Suprapubic skin (tissue), 4 donors: ENCODE results near the gene SCAMP4. TPM values are rescaled to one million over a fixed set of nuclear protein-coding genes. Genes with fewer than 3 reads are reported as not detected.

Source experiments
- DNase-seq, 2 donors: peaks; one replicate each; pipeline ENCODE4 v3.0.0-alpha.2; 2019; ENCODE audit warnings: low spot score in 2 of 2
- H3K27ac ChIP-seq: fragments of 200-600 bp; sonication (generic); one replicate; pipeline ENCODE4 v1.5.1; 2019
- H3K27me3 ChIP-seq: fragments of 200-600 bp; sonication (generic); one replicate; pipeline ENCODE4 v1.5.1; 2019
- H3K36me3 ChIP-seq: fragments of 200-600 bp; sonication (generic); one replicate; pipeline ENCODE4 v1.5.1; 2019
- H3K4me1 ChIP-seq: fragments of 200-600 bp; sonication (generic); one replicate; pipeline ENCODE4 v1.5.1; 2019
- H3K4me3 ChIP-seq: fragments of 200-600 bp; sonication (generic); one replicate; pipeline ENCODE4 v1.5.1; 2019; ENCODE audit warnings: mild to moderate bottlenecking
- H3K9me3 ChIP-seq: fragments of 200-600 bp; sonication (generic); one replicate; pipeline ENCODE4 v1.5.1; 2019
- EP300 ChIP-seq: sonication (generic); formaldehyde crosslinking; IDR thresholded peaks from one replicate; pipeline ENCODE4 v1.6.1; 2017; ENCODE audit warnings: antibody characterized with exemption
- POLR2A ChIP-seq, 2 donors: fragments of 450-650 bp; IDR thresholded peaks; one replicate each; pipeline ENCODE4 v1.6.1; 2017; ENCODE audit warnings: antibody characterized with exemption in 2 of 2, mild to moderate bottlenecking in 2 of 2, moderate library complexity in 2 of 2
- POLR2AphosphoS5 ChIP-seq, 3 donors: sonication (generic); formaldehyde crosslinking; IDR thresholded peaks; one replicate each; pipeline ENCODE4 v1.6.1; 2017; ENCODE audit warnings: antibody characterized with exemption in 3 of 3
- WGBS: methylation state at CpG from one replicate; pipeline ENCODE4 v1.1.5; 2018; 5-methylcytosine and 5-hydroxymethylcytosine counted together
- total RNA-seq, 4 donors: library from RNA; depleted of rRNA; stranded (reverse); fragments of >200 nt; gene quantifications; one replicate each; pipeline ENCODE4 v1.1.0, GENCODE V29; 2016
- TF ChIP-seq, protein P1 (sequence below), 2 donors: fragments of 200-600 bp in 1 of 2; fragments of 450-650 bp in 1 of 2; sonication (generic) in 1 of 2; IDR thresholded peaks; one replicate each; pipeline ENCODE4 v1.5.1; 2016 to 2019; ENCODE audit warnings: antibody characterized with exemption in 2 of 2, mild to moderate bottlenecking in 1 of 2, moderate library complexity in 1 of 2

The SCAMP4 gene
- total RNA-seq, 4 donors from 2014 or later = 68.1 to 119 (median 103) TPM

GRCh38 chr19:1931445-1931844 is 26.2 kb downstream of the SCAMP4 start:
- Histone ChIP-seq H3K4me3 (no peak overlapping the region), H3K9me3 (no peaks in the 10 kb centered on the region), H3K27me3 (no peaks in the 10 kb centered on the region), H3K36me3 (no peaks in the 10 kb centered on the region), H3K27ac (no peak overlapping the region), H3K4me1 (peaks cover 15% of the 10 kb centered on the region)
- no peak for TF ChIP-seq POLR2AphosphoS5 (IDR thresholded peaks at IDR 0.05)
- TF ChIP-seq, protein P1, sequence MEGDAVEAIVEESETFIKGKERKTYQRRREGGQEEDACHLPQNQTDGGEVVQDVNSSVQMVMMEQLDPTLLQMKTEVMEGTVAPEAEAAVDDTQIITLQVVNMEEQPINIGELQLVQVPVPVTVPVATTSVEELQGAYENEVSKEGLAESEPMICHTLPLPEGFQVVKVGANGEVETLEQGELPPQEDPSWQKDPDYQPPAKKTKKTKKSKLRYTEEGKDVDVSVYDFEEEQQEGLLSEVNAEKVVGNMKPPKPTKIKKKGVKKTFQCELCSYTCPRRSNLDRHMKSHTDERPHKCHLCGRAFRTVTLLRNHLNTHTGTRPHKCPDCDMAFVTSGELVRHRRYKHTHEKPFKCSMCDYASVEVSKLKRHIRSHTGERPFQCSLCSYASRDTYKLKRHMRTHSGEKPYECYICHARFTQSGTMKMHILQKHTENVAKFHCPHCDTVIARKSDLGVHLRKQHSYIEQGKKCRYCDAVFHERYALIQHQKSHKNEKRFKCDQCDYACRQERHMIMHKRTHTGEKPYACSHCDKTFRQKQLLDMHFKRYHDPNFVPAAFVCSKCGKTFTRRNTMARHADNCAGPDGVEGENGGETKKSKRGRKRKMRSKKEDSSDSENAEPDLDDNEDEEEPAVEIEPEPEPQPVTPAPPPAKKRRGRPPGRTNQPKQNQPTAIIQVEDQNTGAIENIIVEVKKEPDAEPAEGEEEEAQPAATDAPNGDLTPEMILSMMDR (IDR thresholded peaks at IDR 0.05) = no peak
- TF ChIP-seq EP300 = no peak
- TF ChIP-seq POLR2A (IDR thresholded peaks at IDR 0.05) = no peak
- no peak for DNase-seq
- 82% methylated on average over 1 of the region's 1 CpG for WGBS

GRCh38 chr19:1932395-1932794 is 27.2 kb downstream of the SCAMP4 start:
- H3K27ac ChIP-seq = no peak overlapping the region
- no peak for TF ChIP-seq POLR2A (IDR thresholded peaks at IDR 0.05)
- no peak overlapping the region for H3K4me3 ChIP-seq
- DNase-seq = no peak
- WGBS = 93% methylated on average over 8 of the region's 8 CpGs
- no peaks in the 10 kb centered on the region for H3K9me3 ChIP-seq
- peaks cover 15% of the 10 kb centered on the region for H3K4me1 ChIP-seq
- H3K27me3 ChIP-seq = no peaks in the 10 kb centered on the region
- no peaks in the 10 kb centered on the region for H3K36me3 ChIP-seq

DNA sequence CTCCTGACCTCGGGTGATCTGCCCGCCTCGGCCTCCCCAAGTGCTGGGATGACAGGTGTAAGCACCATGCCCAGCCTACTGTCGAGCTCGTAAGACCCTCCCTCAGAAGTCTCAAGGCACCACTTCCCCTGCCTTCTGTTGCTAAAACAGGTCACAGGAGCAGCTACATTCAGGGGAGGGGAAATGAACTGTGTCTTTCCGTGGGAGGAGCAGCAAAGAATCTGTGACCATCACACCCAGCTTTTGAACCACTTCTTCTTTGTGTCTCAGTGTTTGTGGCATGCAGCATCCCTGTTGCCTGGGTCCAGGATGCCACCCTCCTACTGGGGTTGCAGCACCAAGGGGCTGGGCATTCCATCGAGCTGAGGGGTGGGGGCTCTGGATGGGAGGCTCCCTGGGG is 28.0 kb downstream of the SCAMP4 start:
- no peak for DNase-seq
- Histone ChIP-seq H3K27me3 (no peaks in the 10 kb centered on the region), H3K4me1 (peaks cover 15% of the 10 kb centered on the region), H3K9me3 (no peaks in the 10 kb centered on the region), H3K27ac (no peak overlapping the region), H3K4me3 (no peak overlapping the region), H3K36me3 (no peaks in the 10 kb centered on the region)
- TF ChIP-seq POLR2AphosphoS5 (IDR thresholded peaks at IDR 0.05) (no peak), EP300 (no peak), POLR2A (IDR thresholded peaks at IDR 0.05) (no peak)
- 54% methylated on average over 5 of the region's 7 CpGs for WGBS

DNA sequence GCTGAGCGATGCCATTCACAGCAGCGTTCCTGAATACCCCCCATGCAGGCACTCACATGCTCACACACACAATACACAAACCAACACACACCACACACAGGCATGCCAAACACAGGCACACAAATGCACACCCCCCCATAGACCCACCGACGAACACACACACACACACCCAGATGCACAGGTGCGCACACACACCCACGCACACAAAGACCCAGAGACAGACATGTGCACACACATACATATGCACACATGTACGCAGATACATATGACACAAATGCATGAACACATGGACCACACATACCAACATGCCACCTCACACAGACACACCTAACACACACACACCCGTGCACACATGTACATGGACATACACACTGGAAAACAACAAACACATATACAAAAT is 28.7 kb downstream of the SCAMP4 start:
- Histone ChIP-seq H3K9me3 (no peaks in the 10 kb centered on the region), H3K4me3 (no peak overlapping the region), H3K36me3 (no peaks in the 10 kb centered on the region), H3K27me3 (no peaks in the 10 kb centered on the region), H3K27ac (no peak overlapping the region), H3K4me1 (peaks cover 13% of the 10 kb centered on the region)
- 85% methylated on average over 4 of the region's 8 CpGs for WGBS
- TF ChIP-seq POLR2AphosphoS5 (IDR thresholded peaks at IDR 0.05) (no peak), POLR2A (IDR thresholded peaks at IDR 0.05) (no peak), EP300 (no peak)
- TF ChIP-seq, protein P1 (IDR thresholded peaks at IDR 0.05) = no peak
- DNase-seq = no peak

DNA sequence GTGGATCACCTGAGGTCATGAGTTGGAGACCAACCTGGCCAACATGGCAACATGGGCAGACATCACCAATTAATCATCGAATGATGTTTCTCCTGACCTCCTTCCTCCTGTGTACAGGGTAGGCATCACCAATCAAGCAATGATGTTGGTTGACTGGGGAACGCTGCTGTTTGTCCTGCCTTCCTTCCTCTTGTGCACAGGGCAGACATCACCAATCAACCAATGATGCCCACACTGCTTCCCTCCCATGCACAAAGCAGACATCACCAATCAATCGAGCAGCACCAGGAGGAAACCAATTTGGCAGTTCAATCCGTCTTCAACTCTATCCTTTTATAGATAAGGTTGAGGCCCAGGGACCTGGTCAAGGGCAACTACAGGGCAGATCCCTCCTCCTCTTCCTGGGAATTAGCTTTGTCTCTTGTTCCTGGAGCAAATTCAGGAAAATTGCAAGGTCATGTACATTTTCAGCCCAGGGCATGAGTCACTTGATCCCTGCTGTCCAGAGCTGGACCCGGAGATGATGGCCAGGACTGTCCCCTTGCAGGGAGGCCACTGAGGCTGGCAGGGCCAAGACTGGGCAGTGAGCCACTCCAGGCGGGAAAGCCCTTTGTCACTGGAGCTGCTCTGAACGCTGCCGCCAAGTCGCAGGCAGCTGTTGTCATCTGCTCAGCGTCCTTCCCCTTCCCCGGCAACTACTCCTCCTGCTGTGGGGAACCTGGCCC is 30.4 kb downstream of the SCAMP4 start:
- WGBS = 64% methylated on average over 11 of the region's 11 CpGs
- H3K4me1 ChIP-seq = peaks cover 12% of the 10 kb centered on the region
- TF ChIP-seq POLR2A (IDR thresholded peaks at IDR 0.05) (no peak), EP300 (no peak), POLR2AphosphoS5 (IDR thresholded peaks at IDR 0.05) (no peak)
- TF ChIP-seq, protein P1 (IDR thresholded peaks at IDR 0.05) = no peak
- DNase-seq = no peak
- no peak overlapping the region for H3K4me3 ChIP-seq
- H3K9me3 ChIP-seq = no peaks in the 10 kb centered on the region
- no peaks in the 10 kb centered on the region for H3K36me3 ChIP-seq
- H3K27ac ChIP-seq = no peak overlapping the region
- no peaks in the 10 kb centered on the region for H3K27me3 ChIP-seq

DNA sequence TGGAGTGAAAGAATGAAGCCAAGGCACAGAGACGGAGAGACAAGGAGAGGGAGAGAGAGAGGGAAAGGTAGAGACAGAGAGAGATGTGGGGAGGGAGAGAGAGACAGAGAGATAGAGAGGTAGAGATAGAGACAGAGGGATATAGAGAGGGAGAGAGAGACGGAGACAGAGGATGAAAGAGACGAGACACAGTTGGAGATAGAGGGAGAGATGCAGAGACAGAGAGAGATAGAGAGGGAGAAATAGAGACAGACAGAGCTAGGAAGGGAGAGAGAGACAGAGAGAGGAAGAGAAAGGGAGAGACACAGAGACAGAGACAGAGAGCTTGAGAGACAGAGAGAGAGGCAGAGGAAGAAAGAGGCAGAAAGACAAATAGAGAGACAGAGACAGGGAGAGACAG is 31.2 kb downstream of the SCAMP4 start:
- no peaks in the 10 kb centered on the region for H3K27me3 ChIP-seq
- no peak overlapping the region for H3K27ac ChIP-seq
- H3K36me3 ChIP-seq = no peaks in the 10 kb centered on the region
- no peak for DNase-seq
- TF ChIP-seq, protein P1 (IDR thresholded peaks at IDR 0.05) = no peak
- TF ChIP-seq EP300 (no peak), POLR2A (IDR thresholded peaks at IDR 0.05) (no peak), POLR2AphosphoS5 (IDR thresholded peaks at IDR 0.05) (no peak)
- 80% methylated on average over 3 of the region's 3 CpGs for WGBS
- H3K4me3 ChIP-seq = no peak overlapping the region
- no peaks in the 10 kb centered on the region for H3K9me3 ChIP-seq
- H3K4me1 ChIP-seq = peaks cover 12% of the 10 kb centered on the region
